Caco-2 (cell line): ENCODE data around the gene PPL. TPM values are rescaled to one million over a fixed set of nuclear protein-coding genes. Genes with fewer than 3 reads are reported as not detected.

ENCODE experiments used
- BruUV-seq: library from RNA; stranded (reverse); fragments of 400-500 nt; replicated peaks from 2 replicates; lab custom pipeline; 2021; lab: Mats Ljungman, UMichigan
- CTCF ChIA-PET: fragments of 300-600 bp; sonication (Branson Sonifier 250); formaldehyde crosslinking; loops from one replicate; lab custom pipeline; 2022; ENCODE audit warnings: antibody characterized with exemption; lab: Charles Lee
- POLR2A ChIA-PET: fragments of 300-600 bp; sonication (Branson Sonifier 250); formaldehyde crosslinking; loops from one replicate; lab custom pipeline; 2022; ENCODE audit warnings: antibody characterized with exemption; lab: Charles Lee
- DNase-seq, 2 experiments: peaks; one replicate each; pipeline versions ENCODE4 v3.0.0 to v3.0.0-alpha.2; 2020 to 2022
- H3K27me3 ChIP-seq: replicated peaks from 2 replicates; pipeline ENCODE4 v1.6.0; 2011; ENCODE audit warnings: low read length; ENCODE audit not compliant: control insufficient read depth, insufficient read depth
- H3K36me3 ChIP-seq: 2 replicates; pipeline ENCODE4 v1.5.1; 2011; ENCODE audit warnings: low read length; ENCODE audit not compliant: control insufficient read depth, insufficient read depth
- H3K4me1 ChIP-seq: fragments of 250-450 bp; sonication (Bioruptor Pico); 2 replicates; pipeline ENCODE4 v1.5.1; 2020; ENCODE audit warnings: mild to moderate bottlenecking
- H3K4me3 ChIP-seq: 2 replicates; pipeline ENCODE4 v1.5.1; 2011; ENCODE audit warnings: low read depth, mild to moderate bottlenecking, control low read depth, low read length
- H3K9me3 ChIP-seq: fragments of 250-450 bp; sonication (Bioruptor Pico); 2 replicates; pipeline ENCODE4 v1.5.1; 2020; ENCODE audit warnings: mild to moderate bottlenecking, moderate library complexity
- H3K27ac Mint-ChIP-seq: one replicate; pipeline ENCODE4 v1.8.0; 2022; ENCODE audit warnings: mixed read lengths; ENCODE audit not compliant: unreplicated experiment
- H3K27me3 Mint-ChIP-seq: one replicate; pipeline ENCODE4 v1.8.0; 2022; ENCODE audit warnings: mixed read lengths; ENCODE audit not compliant: insufficient read depth, unreplicated experiment
- H3K36me3 Mint-ChIP-seq: one replicate; pipeline ENCODE4 v1.8.0; 2022; ENCODE audit warnings: mild to moderate bottlenecking, mixed read lengths; ENCODE audit not compliant: insufficient read depth, unreplicated experiment
- H3K4me1 Mint-ChIP-seq: one replicate; pipeline ENCODE4 v1.8.0; 2022; ENCODE audit warnings: low read depth, mixed read lengths; ENCODE audit not compliant: unreplicated experiment
- H3K4me3 Mint-ChIP-seq: one replicate; pipeline ENCODE4 v1.8.0; 2022; ENCODE audit warnings: mild to moderate bottlenecking, moderate library complexity, mixed read lengths; ENCODE audit not compliant: unreplicated experiment
- H3K9me3 Mint-ChIP-seq: one replicate; pipeline ENCODE4 v1.8.0; 2022; ENCODE audit warnings: mixed read lengths; ENCODE audit not compliant: unreplicated experiment
- CTCF ChIP-seq, 2 experiments: fragments of 200-600 bp in 1 of 2; IDR thresholded peaks; 1 replicate in 1 of 2; 2 replicates in 1 of 2; pipeline versions ENCODE4 v1.5.1 to v1.8.0; 2011 to 2022; ENCODE audit warnings: antibody characterized with exemption in 1 of 2, control low read depth in 1 of 2, inconsistent platforms in 1 of 2, low read depth in 1 of 2, low read length in 1 of 2, mild to moderate bottlenecking in 1 of 2, moderate library complexity in 1 of 2; ENCODE audit not compliant: insufficient read depth in 1 of 2, severe bottlenecking in 1 of 2, unreplicated experiment in 1 of 2
- intact Hi-C: fragments of 100-400 bp; cut with micrococcal nuclease; formaldehyde crosslinking; loops from one replicate; pipeline ENCODE4 v1.10.0; 2022; ENCODE audit not compliant: unreplicated experiment
- total RNA-seq: library from RNA; stranded (reverse); gene quantifications from 2 replicates; pipeline ENCODE4 v1.2.3, GENCODE V29; 2022

Gene PPL
- total RNA-seq, 1 experiment from 2014 or later, result 68.1 TPM

GRCh38 chr16:4865231-4865860 is 71.6 kb downstream of the PPL start:
- no peaks in the 10 kb centered on the region for H3K27me3 Mint-ChIP-seq
- Histone ChIP-seq H3K9me3 (no peaks in the 10 kb centered on the region), H3K36me3 (peaks cover 2% of the 10 kb centered on the region; the same call in 1 of the 2 replicates), H3K27me3 (no peaks in the 10 kb centered on the region), H3K4me3 (no peak overlapping the region), H3K4me1 (peaks cover 7% of the 10 kb centered on the region)
- DNase-seq, result no peak
- intact Hi-C loops, result no loop called here
- ChIA-PET POLR2A (no interaction called here), CTCF (no interaction called here)
- H3K9me3 Mint-ChIP-seq, result no peaks in the 10 kb centered on the region
- BruUV-seq, result no TSS peak
- TF ChIP-seq CTCF (IDR thresholded peaks at IDR 0.05; ENCODE audit: insufficient read depth in 1 of 2, low read depth in 1 of 2, low read length in 1 of 2, severe bottlenecking in 1 of 2, unreplicated experiment in 1 of 2), result no peak
- peak overlapping the region; percentile 46 for H3K27ac Mint-ChIP-seq
- H3K36me3 Mint-ChIP-seq, result peaks cover 46% of the 10 kb centered on the region
- H3K4me1 Mint-ChIP-seq, result peaks cover 14% of the 10 kb centered on the region
- H3K4me3 Mint-ChIP-seq, result no peak overlapping the region

GRCh38 chr16:4864728-4865127 is 72.2 kb downstream of the PPL start:
- no peaks in the 10 kb centered on the region for H3K36me3 ChIP-seq
- no peaks in the 10 kb centered on the region for H3K27me3 Mint-ChIP-seq
- H3K4me3 Mint-ChIP-seq, result no peak overlapping the region
- peaks cover 46% of the 10 kb centered on the region for H3K36me3 Mint-ChIP-seq
- no peaks in the 10 kb centered on the region for H3K9me3 Mint-ChIP-seq
- H3K4me3 ChIP-seq, result no peak overlapping the region
- POLR2A ChIA-PET, result no interaction called here
- no peaks in the 10 kb centered on the region for H3K27me3 ChIP-seq
- no peak overlapping the region for H3K27ac Mint-ChIP-seq
- no TSS peak for BruUV-seq
- H3K4me1 ChIP-seq, result peaks cover 7% of the 10 kb centered on the region
- DNase-seq, result no peak
- intact Hi-C loops, result no loop called here
- TF ChIP-seq CTCF (IDR thresholded peaks at IDR 0.05; ENCODE audit: insufficient read depth in 1 of 2, low read depth in 1 of 2, low read length in 1 of 2, severe bottlenecking in 1 of 2, unreplicated experiment in 1 of 2), result no peak
- peaks cover 14% of the 10 kb centered on the region for H3K4me1 Mint-ChIP-seq
- no peaks in the 10 kb centered on the region for H3K9me3 ChIP-seq
- CTCF ChIA-PET, result no interaction called here

GRCh38 chr16:4862639-4863038 is 74.3 kb downstream of the PPL start:
- peaks cover 10% of the 10 kb centered on the region for H3K4me1 Mint-ChIP-seq
- Histone ChIP-seq H3K36me3 (peaks cover 1% of the 10 kb centered on the region; the same call in 1 of the 2 replicates), H3K4me3 (no peak overlapping the region), H3K4me1 (0 out of 2 replicates have a peak, but pooled peaks cover 2% of the 10 kb centered on the region), H3K27me3 (no peaks in the 10 kb centered on the region), H3K9me3 (no peaks in the 10 kb centered on the region)
- CTCF ChIA-PET, result no interaction called here
- intact Hi-C loops, result no loop called here
- peaks cover 50% of the 10 kb centered on the region for H3K36me3 Mint-ChIP-seq
- POLR2A ChIA-PET, result no interaction called here
- no peak overlapping the region for H3K4me3 Mint-ChIP-seq
- no TSS peak for BruUV-seq
- no peaks in the 10 kb centered on the region for H3K27me3 Mint-ChIP-seq
- DNase-seq, result no peak
- TF ChIP-seq CTCF (IDR thresholded peaks at IDR 0.05; ENCODE audit: insufficient read depth in 1 of 2, low read depth in 1 of 2, low read length in 1 of 2, severe bottlenecking in 1 of 2, unreplicated experiment in 1 of 2), result no peak
- no peaks in the 10 kb centered on the region for H3K9me3 Mint-ChIP-seq
- no peak overlapping the region for H3K27ac Mint-ChIP-seq
